DMS53 (cell line): ENCODE data around the gene KLHL40.

Source experiments
- DNase-seq: peaks from one replicate; lab custom pipeline; 2025; lab: John Stamatoyannopoulos, UW

KLHL40 gene

DNA sequence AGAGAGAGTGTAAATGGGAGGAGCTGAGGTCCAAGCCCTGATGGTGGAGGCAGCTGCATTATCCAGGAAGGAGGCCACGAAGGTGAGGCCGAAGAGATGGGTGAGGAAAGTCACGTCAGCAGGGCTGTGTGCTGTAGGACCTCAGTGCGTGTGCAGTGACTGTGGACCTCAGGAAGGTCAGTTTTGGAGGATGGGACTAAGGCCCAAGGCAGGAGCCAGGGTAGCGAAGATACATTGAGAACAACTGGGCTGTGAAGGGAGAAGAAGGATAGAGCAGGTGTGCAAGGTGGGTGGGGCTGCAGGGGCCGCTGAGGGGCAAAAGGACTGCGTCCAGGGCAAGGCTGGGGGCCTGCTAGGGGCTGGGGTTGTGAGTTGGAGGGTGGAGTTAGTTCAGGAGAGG lies 4.9 kb downstream of the KLHL40 start:
- no peak for DNase-seq

DNA sequence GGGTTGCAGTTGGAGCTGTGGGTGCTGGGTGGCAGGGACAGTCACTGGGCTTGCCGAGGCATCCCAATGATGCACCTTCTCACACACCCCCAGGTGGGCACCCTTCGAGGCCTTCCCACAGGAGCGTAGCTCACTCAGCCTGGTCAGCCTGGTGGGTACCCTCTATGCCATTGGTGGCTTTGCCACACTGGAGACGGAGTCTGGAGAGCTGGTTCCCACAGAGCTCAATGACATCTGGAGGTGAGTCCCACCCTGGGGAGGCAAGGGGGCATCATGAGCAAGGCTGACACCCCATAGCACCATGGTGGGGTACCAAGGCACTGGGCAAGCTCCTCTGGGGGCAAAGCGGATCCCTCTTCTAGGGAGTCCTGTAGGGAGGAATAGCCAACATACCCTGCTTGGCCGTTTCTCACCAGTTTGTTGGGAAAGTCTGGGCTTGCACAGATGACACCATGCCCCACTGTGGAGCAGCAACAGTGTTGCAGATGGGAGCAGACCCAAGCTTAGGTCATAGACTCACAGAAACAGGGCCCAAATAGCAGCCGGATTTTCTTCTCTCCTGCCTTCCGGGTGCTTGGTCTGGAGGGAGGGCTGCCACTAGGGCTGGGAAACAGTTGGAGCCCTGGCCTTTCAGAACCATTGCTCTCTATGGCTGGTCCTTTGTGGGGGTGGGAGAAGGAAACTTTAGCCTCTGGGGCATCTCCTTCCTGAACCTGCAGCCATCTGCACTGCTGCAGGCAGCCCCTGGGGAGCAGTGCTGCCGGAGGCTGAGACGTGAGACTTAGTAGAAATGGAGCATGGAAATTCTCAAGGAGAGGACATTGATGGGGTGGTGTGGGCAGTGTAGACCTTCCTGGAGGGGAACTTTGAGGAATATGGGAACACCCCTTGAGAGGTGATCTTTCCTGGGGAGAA lies 5.7 kb downstream of the KLHL40 start:
- no peak for DNase-seq

DNA sequence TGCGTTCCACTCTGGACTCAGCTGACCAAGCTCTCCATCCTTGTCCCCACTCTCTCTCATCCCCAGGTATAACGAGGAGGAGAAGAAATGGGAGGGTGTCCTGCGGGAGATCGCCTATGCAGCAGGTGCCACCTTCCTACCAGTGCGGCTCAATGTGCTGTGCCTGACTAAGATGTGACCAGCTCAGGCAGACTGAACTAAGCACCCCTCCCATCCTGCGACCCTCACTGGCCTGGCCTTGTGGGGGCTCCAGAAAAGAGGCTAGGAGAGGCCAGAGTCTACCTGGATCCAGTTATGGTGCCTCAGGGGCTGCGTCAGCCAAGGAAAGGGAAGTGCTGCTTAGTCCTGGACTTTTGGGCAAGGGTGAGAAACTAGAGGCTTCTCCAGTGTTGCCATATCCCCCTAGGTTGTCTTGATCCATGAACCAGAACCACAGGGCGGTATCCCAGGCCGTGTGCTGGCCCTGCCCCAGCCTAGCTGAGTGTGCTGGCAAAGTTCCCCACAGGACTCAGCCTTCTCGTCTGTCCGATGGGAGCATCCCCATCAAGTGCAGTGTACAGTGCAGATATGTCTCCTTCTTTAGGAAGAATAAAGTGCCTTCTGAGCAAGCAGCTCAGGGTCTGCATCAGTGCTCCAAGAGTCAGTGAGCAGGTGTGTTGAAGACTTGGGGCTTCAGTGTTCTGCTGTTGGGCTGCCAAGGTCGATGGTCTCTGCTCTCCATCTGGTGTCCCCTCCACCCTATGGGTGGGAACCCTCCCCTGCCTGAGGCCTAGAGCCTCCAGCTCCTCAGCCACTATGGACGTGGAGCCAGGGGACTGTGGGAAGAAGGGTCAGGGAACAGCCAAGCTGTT lies 6.7 kb downstream of the KLHL40 start:
- DNase-seq: no peak

DNA sequence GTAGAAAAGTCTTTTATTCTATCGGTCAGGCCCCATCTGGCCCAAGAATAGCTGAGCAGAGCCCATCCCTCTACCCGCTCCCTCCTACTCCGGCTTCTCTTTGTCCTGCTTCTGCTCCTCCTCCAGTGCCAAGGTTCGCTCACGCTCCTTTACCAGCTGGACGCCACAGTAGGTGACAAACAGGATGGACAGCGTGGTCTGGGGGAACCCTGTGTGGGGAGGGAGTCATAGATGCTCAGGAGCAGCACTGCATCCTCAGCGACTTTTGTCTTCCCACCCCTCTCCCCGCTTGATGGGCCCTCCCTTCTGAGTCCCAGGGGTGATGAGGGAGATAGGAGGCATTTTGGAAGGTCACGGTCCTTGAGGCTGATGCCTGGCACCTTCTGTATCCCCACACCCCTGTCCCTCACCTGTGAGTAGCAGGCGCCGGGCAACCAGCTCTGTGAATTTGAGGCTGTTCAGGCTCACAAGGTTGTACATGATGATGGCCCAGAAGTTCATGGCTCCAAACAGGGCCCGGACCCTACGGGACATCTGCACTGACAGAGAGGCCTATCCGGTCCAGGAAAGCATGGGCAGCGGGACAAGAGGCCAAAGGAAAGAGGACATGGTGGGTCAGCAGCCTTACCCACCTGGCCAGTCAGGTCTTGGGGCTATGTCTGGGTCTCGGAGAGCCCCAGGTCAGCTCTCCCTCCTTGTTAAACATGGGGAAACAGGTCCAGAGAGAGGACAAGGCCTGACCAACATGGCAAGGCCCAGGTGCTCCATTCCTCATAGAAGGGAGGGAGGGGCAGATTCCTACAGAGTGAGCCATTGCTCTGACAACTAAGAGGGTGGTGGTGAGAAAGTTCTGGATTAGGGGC lies 7.6 kb downstream of the KLHL40 start:
- DNase-seq: no peak

DNA sequence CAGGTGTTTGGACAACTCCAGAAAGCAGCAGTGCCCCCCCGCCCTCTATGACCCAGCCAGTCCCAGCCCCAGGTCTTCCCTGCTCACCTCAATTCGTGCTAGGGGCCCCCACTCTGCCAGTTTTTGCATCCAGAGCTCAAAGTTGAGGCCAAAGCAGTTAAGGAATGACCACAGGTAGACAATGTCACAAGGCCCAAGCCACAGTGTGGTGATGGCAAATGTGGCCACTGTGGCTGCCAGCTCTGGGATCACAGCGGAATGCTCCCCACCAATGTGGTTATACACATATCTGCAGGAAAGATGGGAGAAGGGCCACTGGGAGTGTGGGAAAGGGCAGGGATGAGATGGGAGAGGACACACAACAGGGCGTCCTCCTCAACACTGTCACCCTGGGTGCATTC lies 8.2 kb downstream of the KLHL40 start:
- DNase-seq: no peak

DNA sequence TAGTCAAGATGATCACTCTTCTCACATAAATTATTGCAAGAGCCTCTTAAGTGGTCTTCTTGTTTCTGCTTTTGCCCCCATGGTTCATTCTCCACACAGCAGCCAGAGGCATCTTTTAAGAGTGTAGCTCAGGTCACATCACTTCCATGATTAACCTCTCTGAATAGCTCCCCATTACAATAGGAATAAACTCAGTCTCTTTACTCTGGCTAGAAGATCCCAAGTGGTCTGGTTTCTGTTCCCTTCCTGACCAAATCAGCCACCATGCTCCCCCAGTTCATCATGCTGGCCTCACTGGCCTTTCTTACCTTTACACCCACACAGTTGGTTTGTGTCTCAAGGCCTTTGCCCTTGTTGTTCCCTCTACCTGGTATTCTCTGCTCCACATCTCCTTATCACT lies 9.0 kb downstream of the KLHL40 start:
- DNase-seq: no peak

DNA sequence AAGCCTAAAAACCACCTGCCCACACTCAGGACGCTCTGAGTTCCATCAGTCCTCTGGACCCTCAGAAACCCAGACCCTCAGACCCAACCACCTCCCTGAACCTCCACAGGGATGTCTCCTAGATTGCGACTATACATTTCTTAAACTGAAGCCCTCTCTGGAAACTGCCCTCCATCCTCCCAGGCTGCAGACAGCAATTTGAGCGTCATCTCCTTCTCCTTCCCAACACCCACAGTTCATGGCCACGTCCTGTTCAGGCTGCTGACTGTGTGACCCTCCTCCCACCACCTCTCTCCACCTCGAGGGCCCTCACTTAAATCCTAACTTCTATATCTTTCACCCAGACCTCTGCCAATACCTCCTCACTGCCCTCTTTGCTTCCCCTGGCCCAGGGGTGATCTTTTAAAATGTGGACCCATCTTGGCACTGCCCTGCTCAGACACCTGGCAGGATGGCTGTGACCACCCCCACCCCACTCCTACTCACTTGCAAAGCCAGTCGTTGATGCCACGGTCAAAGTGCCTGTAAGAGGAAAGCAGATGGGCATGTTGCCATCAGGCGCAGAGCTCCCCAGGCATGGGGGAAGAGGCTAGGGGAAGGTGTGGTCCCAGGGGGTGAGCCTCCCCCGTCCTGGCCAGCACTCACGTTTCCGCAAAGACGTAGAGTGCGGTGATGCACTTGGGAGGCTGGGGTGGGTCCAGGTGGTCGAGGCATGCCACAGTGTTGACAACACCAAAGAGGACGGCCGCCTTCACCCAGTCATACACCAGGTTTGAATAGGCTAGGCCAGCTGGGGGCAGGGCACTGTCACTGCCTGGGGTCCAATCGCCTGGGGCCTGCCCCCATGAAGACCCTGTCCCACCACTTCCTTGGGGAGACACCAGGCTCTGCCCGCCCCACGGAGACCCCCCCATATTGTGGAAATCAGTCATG lies 11.3 kb downstream of the KLHL40 start:
- no peak for DNase-seq

DNA sequence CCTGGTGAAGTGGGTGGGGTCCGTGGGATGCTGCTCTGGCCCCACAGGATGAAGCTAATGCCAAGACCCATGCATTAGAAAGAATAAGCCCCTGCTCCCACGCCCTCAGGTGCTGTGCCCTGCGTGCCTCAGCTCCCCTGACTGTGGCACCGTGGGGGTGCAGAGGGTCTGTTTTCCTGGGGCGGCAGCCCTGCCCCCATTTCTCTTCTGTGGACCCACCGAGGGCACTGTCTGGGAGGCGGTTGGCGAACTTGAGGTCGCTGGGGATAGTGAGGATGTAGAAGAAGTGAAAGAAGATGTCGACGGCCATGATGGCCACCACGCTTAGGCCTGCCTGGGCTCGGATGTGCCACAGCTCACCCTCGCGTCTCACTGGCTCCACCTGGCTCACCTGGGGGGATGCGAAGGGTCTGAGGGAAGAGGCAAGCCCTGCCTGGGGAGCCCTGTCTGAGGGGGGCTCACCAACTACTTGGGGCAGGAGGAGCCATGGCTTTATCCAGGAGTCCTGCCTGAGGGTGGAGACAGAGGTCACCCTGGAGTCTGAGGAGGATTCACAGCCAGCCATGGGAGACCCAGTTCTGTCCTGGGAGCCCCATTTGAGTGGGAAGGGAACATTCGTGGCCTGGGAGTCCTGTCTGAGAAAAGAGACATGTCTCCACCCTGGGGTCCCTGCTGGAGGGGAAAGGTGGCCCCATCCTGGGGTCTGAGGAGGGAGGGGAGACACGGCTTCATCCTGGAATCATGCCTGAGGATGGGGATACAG lies 12.1 kb downstream of the KLHL40 start:
- DNase-seq: no peak

DNA sequence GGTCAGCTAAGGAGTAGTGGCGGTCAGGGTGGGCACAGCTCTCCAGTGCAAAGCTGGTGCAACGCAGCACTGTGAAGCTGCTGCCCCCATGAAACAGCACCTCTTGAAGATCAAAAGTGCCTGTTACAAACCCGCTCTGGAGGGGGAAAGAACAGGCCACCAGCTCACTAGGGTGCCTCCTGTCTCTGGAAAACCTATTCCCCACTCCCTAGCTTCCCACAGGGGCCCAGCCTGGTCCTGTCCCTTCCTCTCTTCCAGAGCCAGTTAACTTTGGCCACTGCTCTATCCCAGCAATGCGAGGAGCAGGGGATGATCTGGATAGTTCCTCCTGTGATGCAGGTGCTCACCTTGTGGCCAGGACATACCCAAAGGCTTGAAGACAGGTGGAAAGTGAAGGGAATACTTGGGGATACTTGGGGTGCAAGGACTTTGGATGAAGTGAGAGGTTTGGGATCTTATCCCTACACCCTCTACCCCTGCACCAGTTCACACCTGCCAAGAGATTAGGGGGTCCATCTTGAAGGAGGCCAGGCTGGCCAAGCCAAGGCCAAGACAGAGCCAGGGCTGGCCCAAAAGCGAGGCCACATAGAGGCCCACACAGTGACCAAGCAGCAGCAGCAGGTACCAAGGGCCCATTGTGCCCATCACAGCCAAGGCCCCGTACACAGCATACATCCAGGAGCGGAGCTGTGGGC lies 13.0 kb downstream of the KLHL40 start:
- no peak for DNase-seq

DNA sequence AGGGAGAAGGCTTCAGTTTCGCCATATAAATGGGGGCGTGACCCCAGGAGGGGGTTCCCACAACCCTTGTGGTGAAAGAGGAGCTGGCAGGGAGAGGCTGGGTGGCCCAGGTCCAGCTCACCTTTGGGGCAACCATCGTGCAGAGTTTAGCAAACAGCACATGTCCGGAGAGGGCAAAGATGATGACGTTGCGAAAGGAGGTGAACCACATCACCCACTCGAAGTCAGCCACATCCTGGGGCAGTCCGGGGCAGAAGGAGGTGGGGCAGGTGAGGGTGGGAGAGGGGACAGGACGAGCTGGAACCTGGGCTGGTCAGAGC lies 13.5 kb downstream of the KLHL40 start:
- DNase-seq: no peak

DNA sequence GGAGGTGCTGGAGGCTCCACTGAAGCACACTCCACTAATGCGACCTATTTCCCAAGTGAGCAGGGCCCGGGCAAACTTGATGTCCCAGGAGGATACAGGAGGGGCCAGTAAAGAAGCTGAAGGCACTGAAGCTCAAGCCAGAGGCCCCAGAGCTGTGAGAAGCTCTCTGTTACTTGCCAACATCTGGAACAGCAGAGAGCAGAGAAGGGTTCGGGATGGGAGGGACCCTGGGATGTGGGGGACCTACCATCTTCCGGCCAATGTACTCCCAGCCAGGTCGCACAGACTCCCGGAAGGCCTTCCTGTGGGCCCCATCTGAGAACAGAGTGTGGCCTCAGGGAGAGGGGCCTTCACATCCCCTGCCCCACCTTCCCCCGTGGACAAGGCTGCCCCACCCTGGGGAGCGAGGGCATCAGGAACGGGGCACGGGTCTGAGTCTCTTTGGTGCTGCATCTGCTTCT lies 14.2 kb downstream of the KLHL40 start:
- DNase-seq: no peak

DNA sequence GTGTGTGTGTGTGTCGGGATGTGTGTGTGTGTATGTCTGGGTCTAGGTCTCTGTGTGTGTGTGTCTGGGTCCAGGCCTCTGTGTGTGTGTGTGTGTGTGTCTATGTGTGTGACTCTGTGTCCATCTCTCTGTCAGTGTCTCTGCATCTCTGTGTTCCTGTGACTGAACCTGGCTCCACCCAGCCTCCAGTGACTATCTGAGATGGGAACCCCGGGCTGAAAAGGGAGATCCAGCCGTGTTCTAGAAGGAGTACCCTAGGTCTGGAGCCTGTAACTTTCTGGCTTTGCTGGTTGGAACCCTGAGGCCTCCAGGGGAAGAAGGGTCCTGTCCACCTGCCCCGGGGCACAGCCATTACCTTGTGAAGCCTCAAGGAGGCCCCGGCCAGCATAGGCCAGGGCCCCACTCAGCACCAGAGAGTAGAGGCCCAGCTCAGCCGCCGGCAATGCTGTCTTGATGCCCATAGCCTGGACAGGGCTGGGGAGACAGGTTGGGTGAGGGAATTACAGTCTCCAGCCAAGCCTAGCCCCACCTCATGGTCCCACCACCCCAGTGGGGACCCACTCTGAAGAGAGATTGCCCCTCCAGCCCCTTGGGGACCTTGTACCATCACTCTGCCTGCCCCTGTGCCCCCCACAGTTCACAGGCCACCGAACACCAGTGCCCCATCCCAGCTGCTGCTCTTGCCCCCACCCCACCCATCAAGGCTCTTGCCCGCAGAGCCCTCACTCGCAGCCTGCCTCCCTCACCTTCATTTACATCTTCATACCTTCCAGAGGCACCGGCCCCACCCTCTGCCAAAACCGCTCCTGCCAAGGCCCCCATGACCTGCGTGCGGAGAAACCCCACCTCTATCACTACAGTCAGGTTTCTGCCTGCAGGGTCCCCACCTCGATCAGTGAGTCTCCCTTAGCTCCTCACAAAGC lies 15.3 kb downstream of the KLHL40 start:
- DNase-seq: no peak

DNA sequence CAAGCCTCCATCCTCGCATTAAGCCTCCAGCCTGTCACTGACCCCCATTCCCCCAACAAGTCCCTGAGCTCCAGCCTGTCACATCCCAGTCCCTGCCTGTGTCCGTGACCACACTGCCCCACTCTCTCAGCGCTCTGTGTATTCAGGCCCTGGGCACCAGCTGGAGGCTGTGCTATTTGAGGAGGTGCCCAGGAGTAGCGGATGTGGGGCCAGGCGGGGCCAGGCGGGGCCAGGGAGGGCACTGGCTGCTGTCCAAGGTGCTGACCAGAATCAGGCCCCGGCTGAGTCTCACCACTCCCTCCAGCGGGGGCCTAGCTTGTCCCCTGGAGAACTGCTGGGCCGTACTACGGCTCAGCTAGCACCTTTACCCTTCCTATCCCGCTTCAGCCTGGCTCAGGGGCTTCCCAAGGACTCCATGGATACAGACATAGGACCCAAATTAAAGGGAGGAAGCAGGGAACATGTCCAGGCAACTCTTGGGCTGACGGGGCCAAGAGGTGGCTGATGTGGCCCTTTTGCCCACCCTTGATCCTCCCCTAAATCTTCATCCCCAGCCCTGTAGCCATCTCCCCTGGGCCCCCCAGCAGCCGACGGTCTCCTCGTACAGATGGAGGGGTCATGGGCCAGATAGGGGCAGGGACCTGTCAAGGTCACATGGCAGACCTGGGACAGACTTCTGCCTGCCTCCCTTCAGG lies 16.2 kb downstream of the KLHL40 start:
- DNase-seq: peak; percentile 34

DNA sequence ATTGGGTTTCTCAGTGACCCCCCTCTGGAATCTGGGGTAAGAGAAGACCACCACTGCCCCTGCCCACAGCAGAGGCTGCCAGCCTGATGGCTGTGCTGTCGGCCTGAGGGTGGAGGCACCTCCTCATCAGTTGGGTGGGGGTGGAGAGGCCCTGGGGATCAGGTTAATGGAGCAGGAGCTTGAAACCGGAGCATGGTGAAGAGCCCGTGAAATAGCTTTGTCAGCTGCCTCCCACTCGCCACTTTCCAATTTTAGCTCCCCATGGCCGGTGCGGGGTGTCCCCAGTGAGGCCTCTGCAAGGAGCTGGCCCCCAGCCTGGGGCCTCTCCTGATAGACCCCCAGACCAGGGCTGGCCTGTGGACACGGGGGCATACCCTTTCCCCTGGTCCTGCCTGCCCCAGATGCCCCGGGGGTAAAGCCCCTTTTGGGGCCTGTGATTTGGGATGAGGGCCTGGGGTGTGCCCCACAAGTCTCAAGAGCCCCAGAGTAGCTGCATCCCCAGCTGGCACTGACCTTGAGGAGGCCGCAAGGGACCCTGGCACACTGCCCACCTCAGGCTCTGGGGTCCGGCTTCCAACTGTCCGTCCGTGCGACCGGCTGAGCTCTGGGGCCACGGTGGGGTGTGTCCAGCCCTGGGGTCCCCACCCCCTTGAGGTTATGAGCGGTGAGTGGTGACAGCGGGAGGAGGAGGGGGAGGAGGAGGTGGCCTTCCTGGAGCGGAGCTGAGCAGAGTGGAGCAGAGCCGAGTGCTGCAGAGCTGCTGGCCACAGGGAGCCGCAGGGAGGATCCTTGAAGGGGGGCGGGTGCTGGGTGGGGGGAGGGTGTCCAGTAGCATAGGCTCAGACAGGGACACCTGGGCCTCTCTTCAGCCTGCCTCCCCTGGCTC lies 17.0 kb downstream of the KLHL40 start, which contains the start of gene HHATL:
TSS of gene HHATL (minus strand) at position 733 of the 886 bp plus-strand sequence. CDS start 1,972 bp downstream, outside the sequence.
- no peak for DNase-seq

DNA sequence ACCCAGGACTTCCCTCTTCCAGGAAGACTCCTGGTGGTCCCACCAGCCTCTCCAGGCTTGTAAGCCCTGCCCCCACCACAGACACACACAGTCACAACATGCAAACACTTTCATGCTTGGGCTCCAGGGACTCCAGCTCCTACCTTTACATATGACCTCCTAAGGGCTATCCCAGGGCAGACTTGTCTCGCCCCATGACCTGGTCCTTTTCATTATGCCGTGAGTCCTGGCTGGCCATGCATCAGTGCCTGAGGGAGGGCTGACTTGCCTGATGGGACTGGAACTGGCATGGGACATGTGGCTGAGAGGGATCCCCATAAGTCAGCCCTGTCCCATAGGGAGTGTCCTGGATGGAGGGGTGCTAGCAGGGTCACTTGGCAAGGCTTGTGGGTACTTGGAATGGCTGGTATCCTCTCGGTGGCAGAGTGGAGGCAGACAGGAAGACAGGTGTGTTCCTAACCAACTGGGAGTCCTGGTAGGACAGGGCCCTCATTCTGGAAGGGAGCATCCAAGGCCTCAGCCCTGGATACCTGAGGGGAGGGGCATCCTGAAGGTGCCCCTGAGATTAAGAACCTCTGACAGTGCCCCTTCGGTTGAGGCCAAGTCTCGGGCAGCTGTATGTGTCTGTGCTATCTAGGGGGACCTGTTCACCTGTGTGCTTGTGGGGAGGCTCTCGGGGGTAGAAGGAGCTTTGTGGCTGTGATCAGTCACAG lies 17.8 kb downstream of the KLHL40 start:
- DNase-seq: no peak

DNA sequence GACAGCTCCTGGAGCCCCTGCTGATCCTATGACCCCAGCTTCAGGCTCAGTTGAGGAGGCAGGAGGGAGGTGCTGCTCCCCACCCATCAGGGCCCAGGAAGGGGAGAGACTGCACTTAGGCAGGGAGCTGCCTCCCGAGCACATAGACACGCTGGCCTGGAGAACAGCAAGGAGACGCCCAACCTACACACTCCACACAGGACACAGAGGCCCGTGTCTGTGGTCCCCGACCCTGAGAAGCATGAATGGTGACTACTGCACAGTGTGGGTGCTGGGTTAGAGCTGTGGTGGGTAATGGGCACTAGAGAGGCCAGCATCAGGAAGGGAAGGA lies 18.3 kb downstream of the KLHL40 start:
- DNase-seq: no peak
